SU-DHL-6 (cell line): Measurements from ENCODE around the gene TNIP3.

Source experiments
- H2AFZ ChIP-seq: fragments of 200-600 bp; sonication (generic); 2 replicates; pipeline ENCODE4 v1.6.1; 2014; ENCODE audit warnings: low read depth, mild to moderate bottlenecking, moderate library complexity, mixed read lengths, antibody characterized with exemption, low read length; ENCODE audit not compliant: severe bottlenecking
- H3F3A ChIP-seq: fragments of 200-600 bp; shearing (Covaris generic); 2 replicates; pipeline ENCODE4 v1.6.0; 2016; ENCODE audit warnings: antibody characterized with exemption, mild to moderate bottlenecking; ENCODE audit not compliant: insufficient read depth
- H3K27ac ChIP-seq: fragments of 200-600 bp; sonication (generic); 2 replicates; pipeline ENCODE4 v1.5.1; 2016; ENCODE audit warnings: low read depth, mild to moderate bottlenecking, low read length, moderate library complexity, mixed read lengths
- H3K27me3 ChIP-seq: fragments of 200-600 bp; sonication (generic), shearing (Covaris generic); 2 replicates; pipeline ENCODE4 v1.6.0; 2014; ENCODE audit warnings: mild to moderate bottlenecking, low read length
- H3K36me3 ChIP-seq: fragments of 200-600 bp; sonication (generic); 2 replicates; pipeline ENCODE4 v1.6.1; 2014; ENCODE audit warnings: mild to moderate bottlenecking, low read length, mixed read lengths
- H3K4me2 ChIP-seq: fragments of 300-600, 200-600 bp; shearing (Covaris generic), sonication (generic); 2 replicates; pipeline ENCODE4 v1.6.0; 2014; ENCODE audit warnings: low read length, low read depth, mild to moderate bottlenecking; ENCODE audit not compliant: poor library complexity, severe bottlenecking
- H3K4me3 ChIP-seq: fragments of 200-600 bp; sonication (generic); 2 replicates; pipeline ENCODE4 v1.5.1; 2014; ENCODE audit warnings: antibody characterized with exemption, low read length, mild to moderate bottlenecking, mixed read lengths; ENCODE audit not compliant: insufficient read depth, poor library complexity, severe bottlenecking
- H3K79me2 ChIP-seq: fragments of 200-600 bp; sonication (generic); 2 replicates; pipeline ENCODE4 v1.6.1; 2014; ENCODE audit warnings: mild to moderate bottlenecking, low read length, moderate library complexity; ENCODE audit not compliant: insufficient read depth
- H3K9ac ChIP-seq: fragments of 200-600 bp; sonication (generic); 2 replicates; pipeline ENCODE4 v1.7.0; 2014; ENCODE audit warnings: mild to moderate bottlenecking, low read length
- H3K9me2 ChIP-seq: fragments of 200-600 bp; sonication (generic); replicated peaks from 2 replicates; pipeline ENCODE4 v1.6.1; 2014; ENCODE audit warnings: low read length; ENCODE audit not compliant: insufficient read depth
- H3K9me3 ChIP-seq: fragments of 200-600 bp; sonication (generic); 2 replicates; pipeline ENCODE4 v1.6.1; 2014; ENCODE audit warnings: low read length, mixed read lengths; ENCODE audit not compliant: insufficient read depth
- H4K20me1 ChIP-seq: fragments of 200-600 bp; sonication (generic); 2 replicates; pipeline ENCODE4 v1.6.1; 2014; ENCODE audit warnings: low read depth, mild to moderate bottlenecking, antibody characterized with exemption, low read length, moderate library complexity, mixed read lengths
- EZH2phosphoT487 ChIP-seq: fragments of 200-600 bp; sonication (generic), shearing (Covaris generic); conservative IDR thresholded peaks from 2 replicates; pipeline ENCODE4 v1.6.1; 2018; ENCODE audit warnings: mild to moderate bottlenecking, antibody characterized with exemption, low read length, moderate library complexity, mixed read lengths
- TF ChIP-seq, protein P1 (sequence below): fragments of 200-600 bp; sonication (generic); IDR thresholded peaks from one replicate; pipeline ENCODE4 v1.5.1; 2017; ENCODE audit warnings: antibody characterized with exemption, mild to moderate bottlenecking, low read length, moderate library complexity; ENCODE audit not compliant: insufficient read depth, poor library complexity, severe bottlenecking

TNIP3 gene

DNA sequence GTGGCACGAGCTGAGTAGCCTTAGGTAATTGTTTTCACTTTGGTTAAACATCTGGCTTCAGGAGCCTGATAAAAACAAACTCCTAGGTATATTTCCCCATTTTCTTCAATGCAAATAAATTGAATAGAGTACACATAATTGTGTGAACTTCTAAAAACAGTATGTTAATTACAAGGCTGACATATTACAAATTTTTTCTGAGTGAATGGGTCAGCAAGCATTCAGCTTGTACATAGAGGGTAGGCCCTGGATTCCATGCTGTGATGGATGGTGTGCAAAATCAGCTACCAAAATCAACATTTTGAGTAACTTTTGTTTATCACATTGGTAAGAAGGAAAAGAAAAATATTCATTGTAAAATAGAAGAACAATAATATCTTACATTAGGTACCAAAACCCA, 12.2 kb downstream of the TNIP3 start:
- Histone ChIP-seq H3K79me2 (no peaks in the 10 kb centered on the region), H3K27me3 (no peaks in the 10 kb centered on the region), H3K9me3 (no peaks in the 10 kb centered on the region), H3K9ac (no peak overlapping the region), H3K4me2 (no peak overlapping the region), H2AFZ (no peak overlapping the region), H3K36me3 (no peaks in the 10 kb centered on the region), H3F3A (no peaks in the 10 kb centered on the region), H3K27ac (no peak overlapping the region), H3K9me2 (no peaks in the 10 kb centered on the region), H3K4me3 (no peak overlapping the region), H4K20me1 (no peaks in the 10 kb centered on the region)
- TF ChIP-seq, protein P1, sequence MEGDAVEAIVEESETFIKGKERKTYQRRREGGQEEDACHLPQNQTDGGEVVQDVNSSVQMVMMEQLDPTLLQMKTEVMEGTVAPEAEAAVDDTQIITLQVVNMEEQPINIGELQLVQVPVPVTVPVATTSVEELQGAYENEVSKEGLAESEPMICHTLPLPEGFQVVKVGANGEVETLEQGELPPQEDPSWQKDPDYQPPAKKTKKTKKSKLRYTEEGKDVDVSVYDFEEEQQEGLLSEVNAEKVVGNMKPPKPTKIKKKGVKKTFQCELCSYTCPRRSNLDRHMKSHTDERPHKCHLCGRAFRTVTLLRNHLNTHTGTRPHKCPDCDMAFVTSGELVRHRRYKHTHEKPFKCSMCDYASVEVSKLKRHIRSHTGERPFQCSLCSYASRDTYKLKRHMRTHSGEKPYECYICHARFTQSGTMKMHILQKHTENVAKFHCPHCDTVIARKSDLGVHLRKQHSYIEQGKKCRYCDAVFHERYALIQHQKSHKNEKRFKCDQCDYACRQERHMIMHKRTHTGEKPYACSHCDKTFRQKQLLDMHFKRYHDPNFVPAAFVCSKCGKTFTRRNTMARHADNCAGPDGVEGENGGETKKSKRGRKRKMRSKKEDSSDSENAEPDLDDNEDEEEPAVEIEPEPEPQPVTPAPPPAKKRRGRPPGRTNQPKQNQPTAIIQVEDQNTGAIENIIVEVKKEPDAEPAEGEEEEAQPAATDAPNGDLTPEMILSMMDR = no peak
- no peak for TF ChIP-seq EZH2phosphoT487

DNA sequence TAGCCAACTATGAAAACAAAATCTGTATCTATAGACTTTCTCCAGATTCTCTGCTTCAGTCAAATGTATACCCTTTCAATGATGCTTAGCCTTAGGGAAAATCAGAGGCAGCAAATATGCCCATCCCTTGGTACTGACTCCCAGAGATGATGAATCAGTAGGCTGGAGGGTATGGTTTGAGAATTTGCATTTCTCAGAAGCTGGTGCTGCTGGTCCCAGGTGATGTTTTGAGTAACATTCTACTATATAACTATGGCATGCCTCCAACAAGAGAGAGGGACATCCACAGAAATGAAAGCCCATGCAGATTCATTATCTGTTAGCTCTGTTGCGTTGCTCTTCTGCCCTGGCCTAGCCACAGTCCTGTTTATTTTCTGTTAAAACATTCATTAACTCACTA, 13.6 kb downstream of the TNIP3 start:
- Histone ChIP-seq H3K9me3 (no peaks in the 10 kb centered on the region), H3K4me2 (no peak overlapping the region), H3K79me2 (no peaks in the 10 kb centered on the region), H3K9me2 (no peaks in the 10 kb centered on the region), H4K20me1 (no peaks in the 10 kb centered on the region), H3K9ac (no peak overlapping the region), H3K27me3 (no peaks in the 10 kb centered on the region), H3F3A (no peaks in the 10 kb centered on the region), H3K4me3 (no peak overlapping the region), H3K27ac (no peak overlapping the region), H2AFZ (no peak overlapping the region), H3K36me3 (no peaks in the 10 kb centered on the region)
- TF ChIP-seq, protein P1 = no peak
- TF ChIP-seq EZH2phosphoT487 = no peak

DNA sequence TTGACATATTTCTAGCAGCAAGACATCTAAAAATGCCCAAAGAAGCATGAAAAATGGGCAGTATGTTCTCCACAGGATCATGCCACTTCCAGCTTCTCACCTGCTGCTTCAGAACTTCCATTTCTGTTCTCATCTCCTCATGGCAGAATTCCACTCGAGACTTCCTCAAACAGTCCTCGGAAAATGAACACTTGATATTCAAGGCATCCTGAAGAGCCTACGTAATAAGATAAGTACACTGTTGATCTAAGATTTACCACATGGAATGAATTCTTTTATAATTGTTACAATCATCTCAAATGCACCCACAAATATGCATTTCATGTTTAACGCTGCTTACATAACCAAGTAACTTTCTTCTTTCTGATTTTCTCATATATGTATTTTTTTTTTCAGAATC, 14.1 kb downstream of the TNIP3 start:
- H3K27ac ChIP-seq = no peak overlapping the region

DNA sequence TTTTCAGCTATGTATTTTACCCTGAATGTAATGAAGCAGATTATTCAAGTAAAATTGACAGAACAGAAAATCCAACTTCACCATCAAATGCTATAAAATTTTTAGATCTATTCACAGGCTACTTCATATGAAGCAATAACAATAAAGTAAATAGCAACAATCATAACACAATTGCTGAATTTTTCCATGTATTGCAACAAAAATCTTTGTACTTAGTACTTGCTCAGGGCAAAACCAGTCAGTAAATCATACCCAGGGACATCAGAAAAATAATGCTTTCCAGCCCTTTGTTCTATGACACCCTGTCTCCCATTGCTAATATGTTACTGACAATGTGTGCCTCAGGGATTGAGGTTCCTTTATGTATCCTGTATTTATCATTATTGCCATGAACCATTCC, 15.5 kb downstream of the TNIP3 start:
- H3K9me2 ChIP-seq = no peaks in the 10 kb centered on the region
- no peak overlapping the region for H3K4me2 ChIP-seq
- no peaks in the 10 kb centered on the region for H3K79me2 ChIP-seq
- H4K20me1 ChIP-seq = no peaks in the 10 kb centered on the region
- no peak overlapping the region for H2AFZ ChIP-seq
- H3K27ac ChIP-seq = no peak overlapping the region
- H3K36me3 ChIP-seq = no peaks in the 10 kb centered on the region
- TF ChIP-seq EZH2phosphoT487 = no peak
- TF ChIP-seq, protein P1 = no peak
- no peaks in the 10 kb centered on the region for H3F3A ChIP-seq
- no peak overlapping the region for H3K4me3 ChIP-seq
- H3K27me3 ChIP-seq = no peaks in the 10 kb centered on the region
- no peak overlapping the region for H3K9ac ChIP-seq
- no peaks in the 10 kb centered on the region for H3K9me3 ChIP-seq

More for the DNA sequence above, 14.1 kb downstream of the TNIP3 start:
- no peak overlapping the region for H3K4me3 ChIP-seq
- H3K27me3 ChIP-seq = no peaks in the 10 kb centered on the region
- H3K9ac ChIP-seq = no peak overlapping the region
- no peak for TF ChIP-seq EZH2phosphoT487
- no peaks in the 10 kb centered on the region for H3K36me3 ChIP-seq
- no peaks in the 10 kb centered on the region for H4K20me1 ChIP-seq
- no peaks in the 10 kb centered on the region for H3K79me2 ChIP-seq
- no peak overlapping the region for H3K4me2 ChIP-seq
- H2AFZ ChIP-seq = no peak overlapping the region
- H3F3A ChIP-seq = no peaks in the 10 kb centered on the region
- no peaks in the 10 kb centered on the region for H3K9me3 ChIP-seq
- H3K9me2 ChIP-seq = no peaks in the 10 kb centered on the region
